IPS DF 6.9 (cell line): ENCODE measurements around the gene POMT2.

Source experiments
- DNase-seq: peaks from one replicate; pipeline ENCODE4 v3.0.0-alpha.2; 2013; ENCODE audit warnings: low read depth, low spot score
- H3K27ac ChIP-seq: one replicate; pipeline ENCODE4 v1.5.1; 2013; ENCODE audit warnings: low read length, control low read depth
- H3K27me3 ChIP-seq: 2 replicates; pipeline ENCODE4 v1.6.1; 2013; ENCODE audit warnings: mild to moderate bottlenecking, low read length; ENCODE audit not compliant: control insufficient read depth, insufficient read depth
- H3K36me3 ChIP-seq: 2 replicates; pipeline ENCODE4 v1.6.1; 2013; ENCODE audit warnings: low read length; ENCODE audit not compliant: control insufficient read depth, insufficient read depth
- H3K4me1 ChIP-seq: 2 replicates; pipeline ENCODE4 v1.6.1; 2013; ENCODE audit warnings: low read length; ENCODE audit not compliant: control insufficient read depth, insufficient read depth
- H3K4me3 ChIP-seq: 2 replicates; pipeline ENCODE4 v1.5.1; 2013; ENCODE audit warnings: mild to moderate bottlenecking, low read length
- H3K9me3 ChIP-seq: 2 replicates; pipeline ENCODE4 v1.6.1; 2013; ENCODE audit warnings: low read length, inconsistent platforms; ENCODE audit not compliant: control insufficient read depth, insufficient read depth
- WGBS: extraction: QIAGEN DNeasy Blood & Tissue Kit; methylation state at CpG from one replicate; pipeline ENCODE4 v1.1.7; 2013; ENCODE audit warnings: mixed read lengths, missing lambda C conversion rate; ENCODE audit not compliant: insufficient read length, insufficient coverage; 5-methylcytosine and 5-hydroxymethylcytosine counted together

The POMT2 gene

DNA sequence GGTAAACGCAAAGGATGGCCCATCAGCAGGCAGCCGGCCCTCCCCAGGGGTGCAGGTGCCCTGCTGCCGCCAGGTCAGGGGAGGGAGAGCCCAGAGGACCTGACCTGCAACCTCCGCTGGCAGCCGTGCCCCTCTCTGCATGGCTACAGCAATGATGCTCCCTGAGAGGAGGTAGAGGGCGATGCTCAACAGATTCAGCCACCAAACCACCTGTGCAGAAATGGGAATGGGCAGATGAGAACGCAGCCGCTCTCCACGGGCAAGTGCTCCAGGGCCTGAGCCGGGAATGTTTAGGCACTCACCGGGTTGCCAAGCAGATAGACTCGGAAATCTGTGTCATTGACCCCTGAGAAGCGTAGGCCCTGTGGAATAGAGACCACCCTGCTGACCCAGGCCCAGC is 41.0 kb downstream of the POMT2 start:
- Histone ChIP-seq H3K36me3 (peaks cover 5% of the 10 kb centered on the region), H3K4me1 (0 out of 2 replicates have a peak, but pooled peaks cover 1% of the 10 kb centered on the region), H3K4me3 (no peak overlapping the region), H3K27ac (no peak overlapping the region), H3K27me3 (no peaks in the 10 kb centered on the region), H3K9me3 (no peaks in the 10 kb centered on the region)
- no CpG with 5 or more reads among the region's 13 CpGs for WGBS
- DNase-seq: no peak

- DNase-seq: no peak
- no CpG with 5 or more reads among the region's 14 CpGs for WGBS
- 0 out of 2 replicates have a peak, but pooled peaks cover 1% of the 10 kb centered on the region for H3K4me1 ChIP-seq
- H3K27ac ChIP-seq: no peak overlapping the region
- H3K4me3 ChIP-seq: no peak overlapping the region
- H3K9me3 ChIP-seq: no peaks in the 10 kb centered on the region
- H3K27me3 ChIP-seq: no peaks in the 10 kb centered on the region
- H3K36me3 ChIP-seq: no peaks in the 10 kb centered on the region; the same call in 1 of the 2 replicates
Observed at GRCh38 chr14:77278461-77279230, 42.0 kb downstream of the POMT2 start.

GRCh38 chr14:77276959-77277358 is 43.7 kb downstream of the POMT2 start:
- DNase-seq: no peak
- Histone ChIP-seq H3K36me3 (no peaks in the 10 kb centered on the region), H3K4me3 (no peak overlapping the region), H3K9me3 (no peaks in the 10 kb centered on the region), H3K27me3 (peaks cover 3% of the 10 kb centered on the region; the same call in 1 of the 2 replicates), H3K4me1 (0 out of 2 replicates have a peak, but pooled peaks cover 1% of the 10 kb centered on the region), H3K27ac (no peak overlapping the region)
- no CpG with 5 or more reads among the region's 12 CpGs for WGBS

DNA sequence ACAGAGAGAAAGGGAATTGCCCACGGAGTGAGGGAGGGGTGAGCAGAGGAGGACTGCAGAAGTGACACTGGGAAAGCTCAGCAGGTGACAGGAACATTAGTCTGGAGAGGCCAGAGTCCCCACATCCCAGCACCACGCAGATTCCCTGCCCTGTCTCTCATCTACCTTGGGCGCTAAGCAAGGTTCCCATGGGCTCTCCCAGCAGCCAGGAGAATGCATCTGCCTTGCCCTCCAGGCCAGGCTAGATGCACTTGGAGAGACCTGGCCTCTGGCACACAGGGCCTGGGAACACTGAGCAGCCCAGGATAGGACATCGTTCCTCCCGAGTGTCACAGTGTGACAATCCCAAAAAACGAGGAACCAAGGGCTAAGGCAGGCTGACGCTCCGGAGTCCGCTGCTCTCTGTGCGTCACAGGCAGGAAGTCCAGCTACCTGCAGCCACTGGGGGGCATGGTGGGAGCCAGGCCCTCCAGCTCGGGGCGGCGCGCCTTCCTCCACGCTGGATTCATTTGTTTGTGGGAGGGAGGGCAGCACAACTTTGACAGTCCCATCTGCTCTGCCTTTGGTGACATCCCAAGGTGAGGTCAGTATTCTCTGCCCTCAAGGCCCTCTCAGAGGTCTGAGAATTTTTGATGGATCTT is 44.3 kb downstream of the POMT2 start:
- no peaks in the 10 kb centered on the region for H3K36me3 ChIP-seq
- no peaks in the 10 kb centered on the region for H3K9me3 ChIP-seq
- H3K27ac ChIP-seq: no peak overlapping the region
- no peak overlapping the region for H3K4me3 ChIP-seq
- no peak for DNase-seq
- H3K27me3 ChIP-seq: peaks cover 6% of the 10 kb centered on the region
- 0 out of 2 replicates have a peak, but pooled peaks cover 1% of the 10 kb centered on the region for H3K4me1 ChIP-seq
- no CpG with 5 or more reads among the region's 15 CpGs for WGBS

DNA sequence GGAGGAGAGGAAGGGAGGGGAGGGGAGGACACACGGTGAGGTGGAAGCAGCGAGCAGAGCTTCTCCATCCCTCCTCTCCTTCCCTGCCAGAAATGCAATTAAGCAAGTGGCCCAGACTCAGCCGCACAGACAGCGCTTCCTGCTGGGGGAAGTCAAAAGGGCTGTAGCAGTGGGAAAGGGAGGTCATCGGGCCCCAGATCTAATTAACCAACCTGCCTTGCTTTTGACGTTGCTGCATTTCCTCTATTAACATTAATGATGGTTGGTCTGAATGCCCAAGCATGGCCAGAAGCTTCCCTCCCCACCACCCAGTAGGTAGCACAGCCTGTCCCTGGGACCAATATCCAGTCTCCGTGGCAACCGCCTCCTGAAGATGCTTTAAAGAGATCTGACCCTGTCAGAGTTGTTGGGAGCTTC is 45.1 kb downstream of the POMT2 start:
- no peak for DNase-seq
- Histone ChIP-seq H3K27me3 (peaks cover 13% of the 10 kb centered on the region), H3K9me3 (no peaks in the 10 kb centered on the region), H3K27ac (no peak overlapping the region), H3K36me3 (no peaks in the 10 kb centered on the region), H3K4me3 (no peak overlapping the region), H3K4me1 (peaks cover 1% of the 10 kb centered on the region; the same call in 1 of the 2 replicates)
- WGBS: no CpG with 5 or more reads among the region's 8 CpGs

- no peaks in the 10 kb centered on the region for H3K9me3 ChIP-seq
- no CpG with 5 or more reads among the region's 5 CpGs for WGBS
- peaks cover 6% of the 10 kb centered on the region; the same call in 1 of the 2 replicates for H3K4me1 ChIP-seq
- H3K27ac ChIP-seq: no peak overlapping the region
- DNase-seq: no peak
- H3K36me3 ChIP-seq: no peaks in the 10 kb centered on the region
- H3K4me3 ChIP-seq: no peak overlapping the region
- H3K27me3 ChIP-seq: peaks cover 18% of the 10 kb centered on the region
Observed at GRCh38 chr14:77275041-77275580, 45.6 kb downstream of the POMT2 start.

DNA sequence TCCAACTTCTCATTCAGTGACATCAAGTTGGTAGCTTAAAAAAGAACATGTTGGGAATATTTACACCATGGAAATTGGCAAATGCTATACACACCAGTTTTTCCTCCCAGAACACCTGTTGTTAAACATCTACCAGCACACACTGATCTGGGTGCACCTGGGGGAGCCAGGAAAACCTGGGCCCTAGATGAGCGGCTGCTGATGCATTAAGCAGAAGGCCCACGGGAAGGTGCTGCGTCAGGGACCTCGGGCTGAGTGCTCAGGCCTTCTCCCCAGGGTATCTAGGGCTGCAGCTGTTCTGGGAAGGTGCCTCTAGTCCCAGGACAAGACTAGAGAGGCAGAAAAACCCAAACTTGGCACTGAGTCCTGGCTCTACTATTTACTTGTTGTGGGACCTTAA is 46.9 kb downstream of the POMT2 start:
- Histone ChIP-seq H3K4me1 (peaks cover 6% of the 10 kb centered on the region; the same call in 1 of the 2 replicates), H3K36me3 (no peaks in the 10 kb centered on the region), H3K27me3 (peaks cover 21% of the 10 kb centered on the region), H3K27ac (no peak overlapping the region), H3K9me3 (no peaks in the 10 kb centered on the region), H3K4me3 (no peak overlapping the region)
- no CpG with 5 or more reads among the region's 4 CpGs for WGBS
- no peak for DNase-seq

GRCh38 chr14:77272261-77272660 is 48.4 kb downstream of the POMT2 start:
- H3K4me3 ChIP-seq: no peak overlapping the region

DNA sequence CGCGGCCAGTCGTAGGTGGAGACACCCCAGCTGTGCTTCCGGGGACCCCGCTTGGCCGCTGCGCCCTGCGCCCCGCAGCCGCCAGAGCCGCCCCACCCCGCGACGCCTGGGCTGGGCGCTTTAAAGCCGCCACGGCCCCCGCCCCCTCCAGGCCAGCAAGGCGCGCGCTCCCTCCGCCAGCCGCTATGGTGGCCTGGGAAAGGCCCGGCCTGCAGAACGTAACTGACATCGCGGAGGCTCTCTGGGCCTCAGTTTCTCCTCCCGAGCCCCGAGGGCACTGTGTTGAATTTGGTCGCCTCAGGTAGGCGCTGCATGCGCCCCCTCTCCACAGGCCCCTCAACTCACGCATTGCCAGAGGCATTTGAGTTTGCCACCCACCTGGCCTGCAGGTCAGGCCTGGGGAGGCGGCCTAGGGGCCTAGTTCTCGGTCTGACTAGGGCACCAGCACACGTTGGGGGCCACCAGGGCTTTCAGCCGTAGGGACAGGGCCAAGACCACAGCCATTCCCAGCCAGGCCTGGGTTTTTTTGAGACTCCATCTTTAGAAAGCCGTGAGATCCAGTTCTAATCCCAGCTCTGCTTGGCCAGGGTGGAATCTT is 49.5 kb downstream of the POMT2 start, which contains the start of gene NGB:
NGB (minus strand) TSS at position 94 of the 598 bp plus-strand sequence. CDS start 269 bp downstream, outside the sequence.
- Histone ChIP-seq H3K27ac (no peak within 1 kb of the TSS), H3K36me3 (no peaks in the 10 kb centered on the region), H3K4me3 (peak within 1 kb of the TSS; percentile 38; the same call in 1 of the 2 replicates), H3K4me1 (peaks cover 6% of the 10 kb centered on the region; the same call in 1 of the 2 replicates), H3K27me3 (peaks cover 21% of the 10 kb centered on the region), H3K9me3 (no peaks in the 10 kb centered on the region)
- WGBS: no CpG with 5 or more reads among the region's 38 CpGs
- no peak for DNase-seq

More at GRCh38 chr14:77272261-77272660, 48.4 kb downstream of the POMT2 start:
- Histone ChIP-seq H3K36me3 (no peaks in the 10 kb centered on the region), H3K27me3 (peaks cover 21% of the 10 kb centered on the region), H3K9me3 (no peaks in the 10 kb centered on the region), H3K4me1 (peaks cover 6% of the 10 kb centered on the region; the same call in 1 of the 2 replicates), H3K27ac (no peak overlapping the region)
- whole genome bisulfite sequencing: no CpG with 5 or more reads among the region's 4 CpGs
- no peak for DNase-seq
